ENCODE results near the gene MUC5AC. TPM values are rescaled to one million over a fixed set of nuclear protein-coding genes. Genes with fewer than 3 reads are reported as not detected.
"Not testable (repeated sequence)": the region's sequence is repeated elsewhere in the genome, so short reads cannot be mapped to it uniquely, and the experiment has no call there.

MUC5AC gene
- polyA plus RNA-seq, 1 donor (not counting 4 experiments of a cell fraction or from before 2014, with no cell fraction given): not detected

DNA sequence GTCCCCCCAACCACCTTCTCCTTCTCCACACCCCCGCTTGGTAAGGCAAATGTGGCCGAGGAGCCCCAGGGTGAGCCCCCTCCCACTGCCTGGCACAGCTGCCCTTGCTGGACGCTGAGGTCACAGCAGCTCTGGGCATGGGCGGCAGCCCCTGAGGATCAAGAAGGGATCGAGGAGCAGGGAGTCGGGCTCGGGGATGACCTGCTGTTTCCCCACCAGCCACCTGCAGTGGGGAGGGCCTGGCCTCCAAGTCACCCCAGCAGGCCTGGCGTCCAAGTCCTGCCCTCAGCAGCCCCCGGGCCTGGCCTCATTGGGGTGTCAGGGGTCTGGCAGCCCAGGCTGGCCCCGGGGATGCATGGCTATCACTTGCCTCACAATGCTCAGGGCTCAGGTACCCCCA is 23.7 kb downstream of the MUC5AC start:
- DNase-seq (ENCODE audit: low read depth, low spot score) (no peak), FAIRE-seq (no peak)
- Histone ChIP-seq H3K27me3 (ENCODE audit: control insufficient read depth, extremely low read depth, insufficient read depth, low read length) (no peaks in the 10 kb centered on the region), H3K9ac (ENCODE audit: control insufficient read depth, extremely low read depth, insufficient read depth, low read length) (no peak overlapping the region), H4K20me1 (ENCODE audit: control insufficient read depth, extremely low read depth, insufficient read depth, low read length) (no peaks in the 10 kb centered on the region), H3K9me1 (ENCODE audit: control insufficient read depth, extremely low read depth, insufficient read depth, low read length) (no peaks in the 10 kb centered on the region), H3K36me3 (ENCODE audit: control insufficient read depth in 2 of 2, extremely low read depth in 1 of 2, insufficient read depth in 2 of 2, low read length in 2 of 2) (no peaks in the 10 kb centered on the region), H3K27ac (ENCODE audit: control insufficient read depth, insufficient read depth, low read length) (no peak overlapping the region), H2AFZ (ENCODE audit: control insufficient read depth, low read length) (no peak overlapping the region), H3K4me2 (ENCODE audit: control insufficient read depth, extremely low read depth, insufficient read depth, low read depth, low read length) (no peak overlapping the region), H3K4me1 (ENCODE audit: control insufficient read depth, extremely low read depth, insufficient read depth, low read length) (no peaks in the 10 kb centered on the region), H3K9me3 (ENCODE audit: control insufficient read depth, low read depth, low read length) (peaks cover 7% of the 10 kb centered on the region), H3K79me2 (ENCODE audit: control insufficient read depth, insufficient read depth, low read length) (no peaks in the 10 kb centered on the region), H3K4me3 (ENCODE audit: control insufficient read depth in 2 of 3, extremely low read depth in 1 of 3, insufficient read depth in 2 of 3, low read depth in 1 of 3, low read length in 3 of 3) (no peak overlapping the region)
- TF ChIP-seq, protein P1, sequence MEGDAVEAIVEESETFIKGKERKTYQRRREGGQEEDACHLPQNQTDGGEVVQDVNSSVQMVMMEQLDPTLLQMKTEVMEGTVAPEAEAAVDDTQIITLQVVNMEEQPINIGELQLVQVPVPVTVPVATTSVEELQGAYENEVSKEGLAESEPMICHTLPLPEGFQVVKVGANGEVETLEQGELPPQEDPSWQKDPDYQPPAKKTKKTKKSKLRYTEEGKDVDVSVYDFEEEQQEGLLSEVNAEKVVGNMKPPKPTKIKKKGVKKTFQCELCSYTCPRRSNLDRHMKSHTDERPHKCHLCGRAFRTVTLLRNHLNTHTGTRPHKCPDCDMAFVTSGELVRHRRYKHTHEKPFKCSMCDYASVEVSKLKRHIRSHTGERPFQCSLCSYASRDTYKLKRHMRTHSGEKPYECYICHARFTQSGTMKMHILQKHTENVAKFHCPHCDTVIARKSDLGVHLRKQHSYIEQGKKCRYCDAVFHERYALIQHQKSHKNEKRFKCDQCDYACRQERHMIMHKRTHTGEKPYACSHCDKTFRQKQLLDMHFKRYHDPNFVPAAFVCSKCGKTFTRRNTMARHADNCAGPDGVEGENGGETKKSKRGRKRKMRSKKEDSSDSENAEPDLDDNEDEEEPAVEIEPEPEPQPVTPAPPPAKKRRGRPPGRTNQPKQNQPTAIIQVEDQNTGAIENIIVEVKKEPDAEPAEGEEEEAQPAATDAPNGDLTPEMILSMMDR (optimal IDR thresholded peaks at IDR 0.05 in 1 of 3, IDR thresholded peaks at IDR 0.05 in 1 of 3, conservative IDR thresholded peaks at IDR 0.05 in 1 of 3; ENCODE audit: extremely low read depth in 1 of 3, insufficient read depth in 2 of 3, low read length in 3 of 3): no peak
- no peak for TF ChIP-seq EZH2 (IDR thresholded peaks at IDR 0.05; ENCODE audit: low read length)
- dilution Hi-C loops (cut with MboI; ENCODE audit: extremely low pct_ligation_motif_present, low sequenced_read_pairs): no loop called here

DNA sequence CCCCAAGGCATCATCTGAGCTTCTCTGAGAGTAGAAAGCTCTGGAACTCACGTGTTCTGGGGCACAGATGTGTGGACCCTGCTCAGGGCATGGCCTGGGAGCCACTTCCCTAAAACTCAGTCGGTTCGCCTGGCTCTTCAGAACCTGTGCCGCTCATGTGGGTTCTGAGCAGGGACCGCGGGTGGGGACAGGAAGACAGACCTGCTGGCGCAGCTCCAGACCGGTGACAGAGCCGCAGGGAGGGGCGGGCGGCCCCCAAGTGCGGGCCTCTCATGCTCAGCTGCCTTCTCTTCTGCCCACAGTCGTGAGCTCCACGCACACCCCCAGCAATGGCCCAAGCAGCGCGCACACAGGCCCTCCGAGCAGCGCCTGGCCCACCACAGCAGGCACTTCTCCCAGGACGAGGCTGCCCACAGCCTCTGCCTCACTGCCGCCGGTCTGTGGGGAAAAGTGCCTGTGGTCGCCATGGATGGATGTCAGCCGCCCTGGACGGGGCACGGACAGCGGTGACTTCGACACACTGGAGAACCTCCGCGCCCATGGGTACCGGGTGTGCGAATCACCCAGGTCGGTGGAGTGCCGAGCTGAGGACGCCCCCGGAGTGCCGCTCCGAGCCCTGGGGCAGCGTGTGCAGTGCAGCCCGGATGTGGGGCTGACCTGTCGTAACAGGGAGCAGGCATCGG is 24.2 kb downstream of the MUC5AC start:
- dilution Hi-C loops (cut with MboI; ENCODE audit: extremely low pct_ligation_motif_present, low sequenced_read_pairs): no loop called here
- no peaks in the 10 kb centered on the region for H3K4me1 ChIP-seq (ENCODE audit: control insufficient read depth, extremely low read depth, insufficient read depth, low read length)
- H3K79me2 ChIP-seq (ENCODE audit: control insufficient read depth, insufficient read depth, low read length): no peaks in the 10 kb centered on the region
- H3K4me2 ChIP-seq (ENCODE audit: control insufficient read depth, extremely low read depth, insufficient read depth, low read depth, low read length): no peak overlapping the region
- no peaks in the 10 kb centered on the region for H3K9me1 ChIP-seq (ENCODE audit: control insufficient read depth, extremely low read depth, insufficient read depth, low read length)
- no peaks in the 10 kb centered on the region for H3K36me3 ChIP-seq (ENCODE audit: control insufficient read depth in 2 of 2, extremely low read depth in 1 of 2, insufficient read depth in 2 of 2, low read length in 2 of 2)
- no peaks in the 10 kb centered on the region for H4K20me1 ChIP-seq (ENCODE audit: control insufficient read depth, extremely low read depth, insufficient read depth, low read length)
- no peak for DNase-seq (ENCODE audit: low read depth, low spot score)
- H3K27ac ChIP-seq (ENCODE audit: control insufficient read depth, insufficient read depth, low read length): no peak overlapping the region
- TF ChIP-seq, protein P1 (optimal IDR thresholded peaks at IDR 0.05 in 1 of 3, IDR thresholded peaks at IDR 0.05 in 1 of 3, conservative IDR thresholded peaks at IDR 0.05 in 1 of 3; ENCODE audit: extremely low read depth in 1 of 3, insufficient read depth in 2 of 3, low read length in 3 of 3): no peak
- no peak for TF ChIP-seq EZH2 (IDR thresholded peaks at IDR 0.05; ENCODE audit: low read length)
- H3K9ac ChIP-seq (ENCODE audit: control insufficient read depth, extremely low read depth, insufficient read depth, low read length): no peak overlapping the region
- H3K27me3 ChIP-seq (ENCODE audit: control insufficient read depth, extremely low read depth, insufficient read depth, low read length): no peaks in the 10 kb centered on the region
- peaks cover 9% of the 10 kb centered on the region for H3K9me3 ChIP-seq (ENCODE audit: control insufficient read depth, low read depth, low read length)
- no peak overlapping the region for H2AFZ ChIP-seq (ENCODE audit: control insufficient read depth, low read length)
- no peak overlapping the region for H3K4me3 ChIP-seq (ENCODE audit: control insufficient read depth in 2 of 3, extremely low read depth in 1 of 3, insufficient read depth in 2 of 3, low read depth in 1 of 3, low read length in 3 of 3)
- no peak for FAIRE-seq

- H3K4me2 ChIP-seq (ENCODE audit: control insufficient read depth, extremely low read depth, insufficient read depth, low read depth, low read length); H3K36me3 ChIP-seq (ENCODE audit: control insufficient read depth in 2 of 2, extremely low read depth in 1 of 2, insufficient read depth in 2 of 2, low read length in 2 of 2); H4K20me1 ChIP-seq (ENCODE audit: control insufficient read depth, extremely low read depth, insufficient read depth, low read length); H3K9me1 ChIP-seq (ENCODE audit: control insufficient read depth, extremely low read depth, insufficient read depth, low read length); DNase-seq (ENCODE audit: low read depth, low spot score); H3K27me3 ChIP-seq (ENCODE audit: control insufficient read depth, extremely low read depth, insufficient read depth, low read length); H3K27ac ChIP-seq (ENCODE audit: control insufficient read depth, insufficient read depth, low read length); H3K4me1 ChIP-seq (ENCODE audit: control insufficient read depth, extremely low read depth, insufficient read depth, low read length); FAIRE-seq; H2AFZ ChIP-seq (ENCODE audit: control insufficient read depth, low read length); H3K9ac ChIP-seq (ENCODE audit: control insufficient read depth, extremely low read depth, insufficient read depth, low read length); H3K4me3 ChIP-seq (ENCODE audit: control insufficient read depth in 2 of 3, extremely low read depth in 1 of 3, insufficient read depth in 2 of 3, low read depth in 1 of 3, low read length in 3 of 3); H3K79me2 ChIP-seq (ENCODE audit: control insufficient read depth, insufficient read depth, low read length); dilution Hi-C loops (cut with MboI; ENCODE audit: extremely low pct_ligation_motif_present, low sequenced_read_pairs): not testable (repeated sequence)
- peaks cover 13% of the 10 kb centered on the region for H3K9me3 ChIP-seq (ENCODE audit: control insufficient read depth, low read depth, low read length)
Measured at GRCh38 chr11:1184139-1184538, 26.4 kb downstream of the MUC5AC start.
